GM21423 (cell line): ENCODE data around the gene PRLR.

Source experiments
- ATAC-seq: cut with Tn5 transposase; IDR thresholded peaks from one replicate; pipeline ENCODE4 v1.9.1; 2021; ENCODE audit warnings: mild to moderate bottlenecking, moderate library complexity; ENCODE audit not compliant: unreplicated experiment

PRLR gene

GRCh38 chr5:35009657-35010056 is 220.6 kb downstream of the PRLR start:
- ATAC-seq, result no peak

- ATAC-seq, result no peak
These were observed 221.3 kb downstream of the PRLR start for GRCh38 chr5:35009019-35009418.

- ATAC-seq, result no peak
These were observed 225.5 kb downstream of the PRLR start for GRCh38 chr5:35004771-35005170.

- no peak for ATAC-seq
These were observed 226.1 kb downstream of the PRLR start for GRCh38 chr5:35004200-35004599.

GRCh38 chr5:35003018-35003957 is 227.0 kb downstream of the PRLR start:
- ATAC-seq, result peak; percentile 74

GRCh38 chr5:35002459-35002858 is 227.8 kb downstream of the PRLR start:
- ATAC-seq, result no peak

GRCh38 chr5:35001842-35002241 is 228.4 kb downstream of the PRLR start:
- ATAC-seq, result no peak
